ENCODE data around the gene TBX2. TPM values are rescaled to one million over a fixed set of nuclear protein-coding genes. Genes with fewer than 3 reads are reported as not detected.
A peak's percentile ranks its signal among the peaks of the same experiment; 100 is the strongest.

The TBX2 gene
- total RNA-seq, 1 experiment from 2014 or later = not detected

- WGBS (ENCODE audit: extremely low coverage, insufficient read length, low lambda C conversion rate) = no CpG with 5 or more reads among the region's 86 CpGs
- Histone ChIP-seq H2AK5ac (ENCODE audit: insufficient read length, low read length) (no peak overlapping the region), H3K23ac (ENCODE audit: insufficient read length, low read depth, low read length) (no peak overlapping the region), H3T11ph (ENCODE audit: low read length) (no peak overlapping the region), H3K27me3 (ENCODE audit: insufficient read depth, low read length) (peaks cover 90% of the 10 kb centered on the region), H2BK5ac (ENCODE audit: insufficient read length, low read length) (no peak overlapping the region), H3K18ac (ENCODE audit: insufficient read length, low read depth, low read length) (no peak overlapping the region), H3K14ac (ENCODE audit: insufficient read depth, low read length) (no peak overlapping the region), H4K91ac (ENCODE audit: insufficient read length, low read depth, low read length) (no peak overlapping the region), H3K79me2 (ENCODE audit: insufficient read depth, low read length) (no peaks in the 10 kb centered on the region), H4K8ac (replicated peaks; ENCODE audit: insufficient read length, low read depth, low read length) (no peak overlapping the region), H3K4me1 (ENCODE audit: insufficient read depth, low read length) (no peaks in the 10 kb centered on the region; the same call in 1 of the 2 replicates), H3K9ac (ENCODE audit: extremely low read depth, insufficient read length, low read length) (no peak overlapping the region), H2BK120ac (ENCODE audit: low read depth, low read length, poor library complexity, severe bottlenecking) (no peak overlapping the region), H3K56ac (ENCODE audit: insufficient read length, low read depth, low read length) (no peak overlapping the region), H4K5ac (ENCODE audit: insufficient read length, low read depth, low read length) (no peak overlapping the region), H2BK20ac (ENCODE audit: low read depth, low read length, poor library complexity, severe bottlenecking) (no peak overlapping the region), H2AFZ (ENCODE audit: low read length) (no peak overlapping the region), H3K9me3 (ENCODE audit: control insufficient read depth, low read depth, low read length) (no peaks in the 10 kb centered on the region), H2BK12ac (ENCODE audit: insufficient read length, low read depth, low read length) (no peak overlapping the region), H4K20me1 (ENCODE audit: control insufficient read depth, insufficient read depth, insufficient read length) (peaks cover 2% of the 10 kb centered on the region), H3K23me2 (ENCODE audit: insufficient read length, low read depth, low read length, poor library complexity, severe bottlenecking) (peaks cover 13% of the 10 kb centered on the region), H3K4ac (ENCODE audit: low read depth, low read length) (no peak overlapping the region), H2BK15ac (ENCODE audit: low read depth, low read length) (no peak overlapping the region), H3K79me1 (ENCODE audit: insufficient read depth, low read depth, low read length, poor library complexity, severe bottlenecking) (no peaks in the 10 kb centered on the region), H3K27ac (ENCODE audit: insufficient read length, low read depth, low read length) (no peak overlapping the region), H3K4me2 (ENCODE audit: insufficient read depth, insufficient read length, low read length) (no peak overlapping the region)
- peak; percentile 67 for DNase-seq
- Mint-ChIP-seq H3K27me3 (ENCODE audit: low read depth) (peaks cover 99% of the 10 kb centered on the region), H3K4me3 (peak overlapping the region; percentile 32 to 68; a peak in 4 of 5 replicates), H3K4me1 (peaks cover 29 to 44% of the 10 kb centered on the region in 2 experiments), H3K9me3 (peaks cover 7 to 11% of the 10 kb centered on the region in 2 experiments), H3K36me3 (ENCODE audit: insufficient read depth in 1 of 3, low read depth in 3 of 3) (peaks cover 0 to 2% (median 0%) of the 10 kb centered on the region in 3 experiments; a peak in 1 of 7 replicates), H3K27ac (no peak overlapping the region; a peak in 1 of 7 replicates)
- no peak for TF ChIP-seq CTCF (conservative IDR thresholded peaks at IDR 0.05)
Observed at GRCh38 chr17:61454381-61455323, 55.0 kb downstream of the TBX2 start.

Measured in H9 (cell line).